Measurements from ENCODE around the gene PTPRG.

The PTPRG gene

DNA sequence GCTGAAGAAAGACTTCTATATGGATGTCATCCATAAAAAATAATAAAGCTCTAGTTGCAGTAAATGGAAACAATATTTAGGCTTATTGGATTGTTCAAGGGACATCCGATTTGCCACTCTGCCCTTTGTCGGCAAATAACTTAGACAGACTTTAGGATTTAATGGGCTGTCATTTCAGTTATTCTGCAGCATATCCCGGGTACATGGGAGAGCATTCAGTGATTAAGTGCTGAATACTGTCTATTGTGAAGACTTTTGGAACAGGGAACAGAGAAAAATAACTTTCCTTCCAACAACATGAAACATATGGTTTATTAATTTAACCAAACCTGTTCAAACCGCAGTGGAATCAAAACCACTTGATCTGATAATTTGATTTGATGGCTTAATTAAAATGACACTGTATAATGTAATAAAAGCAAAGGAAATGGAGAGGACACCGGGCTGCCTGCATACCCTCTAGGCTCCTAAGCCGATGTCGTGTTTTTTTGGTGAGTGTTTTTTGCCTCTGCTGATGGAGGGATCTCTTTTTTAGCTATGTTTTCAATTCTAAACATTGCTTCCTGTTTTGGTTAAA lies 612.7 kb downstream of the PTPRG start:
- no peak for DNase-seq

DNA sequence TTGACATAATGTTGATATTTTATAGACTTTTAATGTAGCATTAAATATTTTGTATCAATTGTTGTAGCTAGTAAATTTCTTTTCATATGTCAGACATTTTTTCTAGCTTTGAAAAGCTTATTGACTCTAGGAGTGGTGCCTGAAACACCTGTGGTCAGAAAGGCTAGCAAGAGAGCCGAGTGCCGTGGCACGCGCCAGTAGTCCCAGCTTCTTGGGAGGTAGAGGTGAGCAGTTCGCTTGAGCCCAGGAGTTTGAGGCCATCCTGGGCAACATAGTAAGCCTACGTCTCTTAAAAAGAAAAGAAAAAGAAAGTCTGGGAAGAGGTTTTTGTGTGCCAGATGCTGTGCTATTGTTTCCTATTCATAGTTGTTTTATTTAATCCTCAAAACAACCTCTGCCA lies 613.8 kb downstream of the PTPRG start:
- DNase-seq: no peak

GRCh38 chr3:62178032-62178431 lies 616.7 kb downstream of the PTPRG start:
- no peak for DNase-seq

GRCh38 chr3:62178739-62179600 lies 617.6 kb downstream of the PTPRG start:
- DNase-seq: no peak

DNA sequence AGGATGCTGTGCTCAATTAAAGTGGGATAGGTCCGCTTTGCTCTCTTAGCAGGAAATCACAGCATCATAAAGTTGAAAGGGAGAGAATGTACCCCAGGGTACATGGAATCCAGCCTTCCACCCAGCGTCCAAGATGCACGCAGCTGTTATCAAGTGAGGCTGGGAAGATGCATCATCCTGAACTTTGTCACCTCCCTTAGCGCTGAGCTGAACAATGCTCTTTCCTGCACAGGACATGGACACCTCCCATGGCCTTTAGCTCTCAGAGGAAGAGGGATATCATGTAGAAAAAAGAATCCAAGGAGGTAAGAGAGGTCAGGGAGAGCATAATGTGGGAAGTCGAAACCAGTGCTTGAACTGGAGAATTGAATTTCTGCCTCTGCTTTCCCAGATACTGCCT lies 619.1 kb downstream of the PTPRG start:
- no peak for DNase-seq

- DNase-seq: no peak
These were observed 621.7 kb downstream of the PTPRG start for GRCh38 chr3:62183087-62183486.

DNA sequence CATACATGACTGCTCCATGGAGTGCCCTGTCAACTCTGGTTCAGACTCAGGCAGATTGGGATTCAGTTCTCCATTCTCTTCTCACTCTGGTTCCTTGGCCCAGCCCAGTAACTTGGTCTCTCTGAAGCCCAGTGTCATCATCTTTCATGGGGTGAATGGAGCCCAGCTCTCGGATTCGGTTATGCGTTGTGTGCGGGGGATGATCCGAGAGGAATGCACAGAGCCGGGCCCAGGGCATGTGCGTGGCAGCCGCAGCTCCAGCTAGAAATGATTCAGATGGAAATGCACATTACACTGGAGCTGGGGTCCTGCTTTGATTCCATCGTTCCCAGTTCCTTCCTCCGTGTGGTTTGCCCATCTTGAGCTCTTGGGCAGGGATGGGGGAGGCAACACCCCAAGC lies 622.6 kb downstream of the PTPRG start:
- no peak for DNase-seq

- no peak for DNase-seq
These were observed 623.2 kb downstream of the PTPRG start for GRCh38 chr3:62184559-62184958.

- peak; percentile 16 for DNase-seq
These were observed 625.7 kb downstream of the PTPRG start for GRCh38 chr3:62187022-62187431.

GRCh38 chr3:62188681-62189375 lies 627.5 kb downstream of the PTPRG start:
- peak; percentile 57 for DNase-seq

DNA sequence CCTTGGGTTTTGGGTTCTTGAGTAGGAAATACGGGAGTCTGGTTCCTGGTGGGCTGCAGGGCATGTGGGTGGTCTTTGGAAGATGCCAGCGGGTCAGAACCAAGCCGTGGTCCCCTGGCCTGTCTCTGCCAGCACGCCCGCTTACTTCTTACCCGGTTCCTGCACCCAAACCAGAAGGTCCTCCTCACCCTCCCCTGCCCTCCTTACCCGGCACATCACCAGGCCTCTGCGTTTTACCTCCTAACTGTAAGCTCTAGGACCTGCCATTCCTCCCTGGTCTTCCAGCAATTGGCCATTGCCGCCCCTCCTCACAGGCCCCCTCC lies 628.0 kb downstream of the PTPRG start:
- DNase-seq: no peak

DNA sequence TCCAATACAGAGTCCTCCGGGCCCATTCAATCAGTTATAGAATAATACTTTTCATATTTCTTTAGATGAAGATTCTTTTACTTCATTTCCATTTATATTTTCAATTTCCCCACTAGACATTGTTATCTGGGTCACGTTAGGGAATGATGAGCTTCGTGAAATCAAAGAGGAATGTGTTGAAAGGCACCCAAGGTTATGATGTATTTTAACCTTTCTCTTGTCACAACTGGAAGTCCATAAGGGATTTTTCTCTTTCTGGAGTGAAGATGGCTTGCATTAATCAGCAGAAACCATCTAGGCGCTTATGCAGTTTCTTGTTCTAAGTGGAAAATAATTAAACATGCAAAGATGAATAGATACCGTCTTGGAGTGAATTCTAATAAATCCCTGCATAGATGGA lies 631.5 kb downstream of the PTPRG start:
- no peak for DNase-seq

- no peak for DNase-seq
These were observed 632.4 kb downstream of the PTPRG start for GRCh38 chr3:62193586-62194345.

DNA sequence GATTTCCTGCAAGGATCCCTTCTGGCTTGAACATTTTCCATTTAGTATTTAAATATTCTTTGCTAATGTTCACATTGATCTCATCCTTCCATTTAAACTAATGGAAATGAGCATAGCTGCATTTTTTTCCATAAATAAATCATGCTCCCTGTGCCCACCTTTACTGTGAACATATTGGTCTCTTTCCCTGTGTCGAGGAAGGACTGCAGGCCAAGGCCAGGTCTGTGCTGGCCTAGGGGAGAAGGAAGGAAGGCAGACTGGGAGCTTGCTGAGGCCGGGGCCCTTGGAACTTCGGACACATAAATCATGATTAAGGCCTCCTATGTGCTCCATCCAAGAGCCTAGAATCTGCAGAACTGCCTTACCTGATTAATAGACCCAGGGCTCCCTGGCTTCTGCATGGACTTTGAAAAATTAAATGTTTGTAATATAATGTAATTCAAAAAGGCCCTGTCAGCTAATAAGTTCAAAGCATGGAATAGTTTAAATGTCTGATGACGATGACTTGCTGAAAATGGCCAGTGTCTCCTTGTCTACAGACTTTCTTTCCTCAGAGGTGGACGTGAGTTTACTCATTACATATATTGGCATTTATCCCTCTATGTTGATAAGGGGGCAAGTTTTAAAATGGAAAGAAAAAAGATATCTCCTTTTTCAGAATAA lies 636.1 kb downstream of the PTPRG start:
- no peak for DNase-seq

GRCh38 chr3:62199126-62199525 lies 637.8 kb downstream of the PTPRG start:
- DNase-seq: no peak

DNA sequence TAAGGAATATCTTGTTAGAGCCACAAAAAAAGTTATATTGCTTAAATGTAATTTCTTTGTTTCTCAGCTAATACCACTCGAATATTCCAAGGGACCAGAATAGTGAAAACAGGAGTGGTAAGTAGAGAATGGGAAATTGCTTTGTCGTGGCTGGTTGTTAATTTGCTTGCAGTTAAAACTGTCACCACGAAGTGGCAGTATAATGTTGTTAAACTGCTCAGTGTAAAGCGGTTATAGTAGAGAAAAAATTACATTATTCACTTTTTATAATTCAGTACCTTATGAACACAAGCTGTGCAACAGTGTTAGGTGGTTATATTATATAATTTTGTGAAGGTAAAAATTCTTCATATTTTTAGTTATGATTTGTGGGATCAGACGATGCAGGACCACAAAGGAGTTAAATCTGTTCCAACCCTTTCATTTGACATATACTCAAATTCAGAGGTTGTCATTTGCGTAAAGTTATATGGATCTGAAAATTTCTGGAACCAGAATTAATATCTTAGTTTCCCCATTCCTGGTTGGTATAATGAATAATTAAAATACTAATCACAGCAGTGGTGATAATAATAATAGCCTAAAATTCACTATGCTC lies 640.2 kb downstream of the PTPRG start:
- peak; percentile 18 for DNase-seq

DNA sequence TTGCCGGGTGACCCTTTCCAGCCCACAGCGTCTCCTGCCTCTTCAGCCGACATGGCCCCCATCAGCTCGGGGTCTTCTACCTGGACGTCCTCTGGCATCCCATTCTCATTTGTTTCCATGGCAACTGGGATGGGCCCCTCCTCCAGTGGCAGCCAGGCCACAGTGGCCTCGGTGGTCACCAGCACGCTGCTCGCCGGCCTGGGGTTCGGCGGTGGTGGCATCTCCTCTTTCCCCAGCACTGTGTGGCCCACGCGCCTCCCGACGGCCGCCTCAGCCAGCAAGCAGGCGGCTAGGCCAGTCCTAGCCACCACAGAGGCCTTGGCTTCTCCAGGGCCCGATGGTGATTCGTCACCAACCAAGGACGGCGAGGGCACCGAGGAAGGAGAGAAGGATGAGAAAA lies 641.8 kb downstream of the PTPRG start:
- DNase-seq: no peak

GRCh38 chr3:62203561-62203960 lies 642.2 kb downstream of the PTPRG start:
- no peak for DNase-seq

GRCh38 chr3:62207197-62207596 lies 645.8 kb downstream of the PTPRG start:
- no peak for DNase-seq

DNA sequence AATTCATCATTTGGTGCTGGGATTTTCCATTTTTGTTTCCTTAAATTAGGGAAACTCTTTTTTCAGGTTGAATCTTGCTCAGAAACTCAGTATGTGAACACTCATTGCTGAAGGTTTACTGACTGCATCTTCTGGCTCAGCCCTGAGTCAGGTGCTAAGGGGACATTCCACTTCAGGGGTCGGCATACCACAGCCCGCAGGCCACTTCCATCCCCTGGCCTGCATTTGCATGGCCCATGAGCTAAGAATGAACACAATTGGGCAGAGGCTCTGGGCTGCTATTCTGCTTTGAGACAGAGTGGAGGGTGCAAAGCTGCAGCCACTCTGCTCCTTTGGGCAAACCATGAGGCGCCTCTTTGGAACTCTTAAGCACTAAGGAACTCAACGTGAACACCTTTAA lies 647.0 kb downstream of the PTPRG start:
- DNase-seq: no peak

GRCh38 chr3:62209101-62209500 lies 647.7 kb downstream of the PTPRG start:
- DNase-seq: no peak

GRCh38 chr3:62210011-62210410 lies 648.6 kb downstream of the PTPRG start:
- no peak for DNase-seq

Data from NCI-H2227 treated with DMSO at 0.1 percent for 48 hours (cell line).